NK-92 treated with Interleukin-12 subunit alpha and Interleukin-12 subunit beta, amount 100 ng/mL, for 24 hours (cell line): Measurements from ENCODE around the gene PIEZO1.

Source experiments
- DNase-seq: peaks from one replicate; lab custom pipeline; 2025; lab: John Stamatoyannopoulos, UW

Gene PIEZO1

DNA sequence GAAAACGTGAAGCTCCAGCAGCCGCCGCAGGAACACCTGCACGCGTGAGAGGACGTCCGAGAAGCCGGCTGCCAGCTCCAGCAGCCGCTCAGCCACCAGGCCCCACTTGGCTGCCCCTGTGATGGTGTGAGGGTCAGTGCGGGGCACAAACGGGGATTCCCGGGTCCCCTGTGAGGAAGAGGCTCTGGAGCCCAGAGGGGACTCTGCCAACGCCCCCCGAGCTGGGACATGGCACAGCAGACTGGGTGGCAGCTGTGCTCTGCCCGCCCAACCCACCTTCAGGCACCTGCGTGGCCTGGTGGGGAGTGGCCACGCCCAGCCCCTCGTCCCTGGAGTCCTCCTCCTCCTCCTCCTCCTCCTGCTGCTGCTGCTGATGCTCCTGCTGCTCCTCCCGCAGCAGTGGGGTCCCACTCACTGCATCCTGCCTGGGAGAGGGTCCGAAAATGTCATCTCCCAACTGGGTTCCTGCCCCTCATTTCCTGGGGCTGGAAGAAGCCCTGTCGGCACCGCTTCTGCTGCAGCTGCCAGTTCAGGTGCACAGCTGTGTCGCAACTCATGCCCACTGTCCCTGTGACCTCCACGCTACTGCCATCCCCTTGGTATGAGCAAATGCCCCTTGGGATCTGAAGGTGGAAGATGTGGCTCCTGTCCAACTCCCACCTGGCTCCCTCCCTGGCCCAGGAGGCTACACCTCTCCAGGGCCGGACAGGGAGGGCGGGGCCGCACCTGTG is 51.2 kb downstream of the PIEZO1 start:
- no peak for DNase-seq

- no peak for DNase-seq
These were observed 52.1 kb downstream of the PIEZO1 start for GRCh38 chr16:88732961-88733294.

DNA sequence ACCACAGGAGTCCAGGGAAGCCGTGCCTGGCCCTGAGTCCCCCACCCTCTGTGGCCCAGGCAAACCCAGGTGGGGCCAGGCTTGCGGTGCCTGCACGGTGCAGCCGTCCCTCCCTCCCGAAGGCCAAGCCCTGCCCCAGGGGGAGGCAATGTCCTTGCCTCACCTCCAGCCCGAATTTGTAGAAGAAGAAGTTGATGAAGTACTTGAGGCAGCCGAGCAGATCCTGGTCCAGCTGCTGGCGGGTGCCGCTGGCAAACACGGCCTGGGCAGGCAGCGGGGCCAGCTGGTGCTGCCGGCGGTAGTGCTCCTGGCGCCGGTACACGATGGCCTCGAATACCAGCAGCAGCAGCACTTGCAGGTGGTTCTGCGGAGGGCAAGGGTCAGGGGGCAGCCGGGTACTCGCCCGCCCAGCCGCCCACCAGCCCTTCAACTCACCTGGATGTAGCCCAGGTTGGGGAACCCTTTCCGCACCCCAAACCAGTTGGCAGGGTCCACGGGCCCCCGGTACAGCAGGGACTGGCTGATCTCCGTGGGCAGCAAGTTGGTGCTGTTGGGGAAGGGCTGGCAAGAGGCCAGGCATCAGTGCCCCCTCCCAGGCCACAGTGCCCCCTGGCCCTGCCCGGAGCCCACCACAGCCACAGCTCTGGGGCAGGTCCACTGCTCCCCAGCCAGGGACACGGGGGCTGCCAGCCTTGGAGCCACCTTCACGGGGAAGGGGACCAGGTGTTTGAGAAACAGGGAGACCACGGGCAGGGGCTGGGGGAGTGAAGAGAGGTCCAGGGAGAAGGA is 52.7 kb downstream of the PIEZO1 start:
- no peak for DNase-seq

DNA sequence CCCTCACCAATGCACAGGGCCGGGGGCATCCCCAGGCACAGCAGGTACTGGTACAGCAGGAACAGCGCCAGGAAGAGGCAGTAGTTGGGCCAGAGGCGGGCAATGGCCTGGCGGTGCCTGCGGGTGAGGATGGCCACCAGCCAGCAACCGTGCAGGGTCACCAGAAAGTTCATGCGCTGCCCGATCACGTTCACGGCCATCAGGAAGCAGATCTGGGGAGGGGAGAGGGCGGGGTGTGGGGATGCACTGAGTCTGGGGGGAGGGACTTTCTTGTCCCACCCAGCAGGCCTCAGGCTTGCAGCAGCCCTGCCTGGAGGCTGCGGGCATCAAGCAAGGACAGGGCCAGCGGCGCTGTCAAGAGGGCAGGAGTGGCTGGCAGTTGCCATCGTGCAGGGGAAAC is 53.3 kb downstream of the PIEZO1 start:
- DNase-seq, result peak; percentile 59

GRCh38 chr16:88730632-88731607 is 54.1 kb downstream of the PIEZO1 start:
- DNase-seq, result no peak

DNA sequence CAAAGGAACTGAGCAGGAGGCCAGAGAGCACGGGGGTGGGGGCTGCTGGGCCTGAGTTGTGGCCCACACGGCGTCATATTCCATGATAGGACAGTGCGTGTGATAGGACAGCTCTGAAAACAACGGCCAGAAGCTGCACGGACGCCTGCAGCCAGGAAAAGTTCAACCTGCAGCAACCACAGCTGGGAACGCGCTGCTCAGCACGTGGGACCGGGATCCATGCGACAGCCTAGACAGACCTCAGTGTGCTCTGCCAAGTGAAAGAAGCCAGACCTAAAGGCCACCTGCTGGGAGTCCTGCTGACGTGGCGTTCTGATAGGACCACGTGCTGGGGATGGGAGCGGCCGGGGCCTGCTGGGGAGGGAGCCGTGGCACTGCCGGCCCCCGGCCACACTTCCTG is 57.1 kb downstream of the PIEZO1 start:
- no peak for DNase-seq

GRCh38 chr16:88726981-88727380 is 58.0 kb downstream of the PIEZO1 start:
- DNase-seq, result no peak

- no peak for DNase-seq
These were observed 58.6 kb downstream of the PIEZO1 start for GRCh38 chr16:88726408-88726749.

- no peak for DNase-seq
These were observed 59.2 kb downstream of the PIEZO1 start for GRCh38 chr16:88725609-88726407.

GRCh38 chr16:88724855-88725555 is 60.0 kb downstream of the PIEZO1 start:
- no peak for DNase-seq

DNA sequence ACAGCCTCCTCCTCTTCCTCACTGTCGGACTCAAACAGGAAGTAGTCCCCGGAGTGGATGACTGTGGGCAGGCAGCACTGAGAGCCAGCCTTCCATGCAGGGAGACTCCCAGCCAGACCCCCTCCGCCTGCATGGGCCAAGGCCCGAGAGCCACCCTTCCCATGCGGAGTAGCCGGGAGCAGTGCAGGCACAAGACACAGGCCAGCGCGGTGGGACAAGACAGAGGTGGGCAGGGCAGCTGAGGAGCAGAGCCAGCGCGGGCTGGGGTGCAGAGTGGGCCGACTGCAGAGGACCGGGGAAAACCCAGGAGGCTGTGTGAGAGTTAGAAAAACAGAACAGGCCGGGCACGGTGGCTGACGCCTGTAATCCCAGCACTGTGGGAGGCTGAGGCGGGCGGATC is 61.1 kb downstream of the PIEZO1 start:
- DNase-seq, result no peak

- DNase-seq, result no peak
These were observed 61.5 kb downstream of the PIEZO1 start for GRCh38 chr16:88723507-88723887.

GRCh38 chr16:88722784-88723506 is 62.1 kb downstream of the PIEZO1 start:
- no peak for DNase-seq

DNA sequence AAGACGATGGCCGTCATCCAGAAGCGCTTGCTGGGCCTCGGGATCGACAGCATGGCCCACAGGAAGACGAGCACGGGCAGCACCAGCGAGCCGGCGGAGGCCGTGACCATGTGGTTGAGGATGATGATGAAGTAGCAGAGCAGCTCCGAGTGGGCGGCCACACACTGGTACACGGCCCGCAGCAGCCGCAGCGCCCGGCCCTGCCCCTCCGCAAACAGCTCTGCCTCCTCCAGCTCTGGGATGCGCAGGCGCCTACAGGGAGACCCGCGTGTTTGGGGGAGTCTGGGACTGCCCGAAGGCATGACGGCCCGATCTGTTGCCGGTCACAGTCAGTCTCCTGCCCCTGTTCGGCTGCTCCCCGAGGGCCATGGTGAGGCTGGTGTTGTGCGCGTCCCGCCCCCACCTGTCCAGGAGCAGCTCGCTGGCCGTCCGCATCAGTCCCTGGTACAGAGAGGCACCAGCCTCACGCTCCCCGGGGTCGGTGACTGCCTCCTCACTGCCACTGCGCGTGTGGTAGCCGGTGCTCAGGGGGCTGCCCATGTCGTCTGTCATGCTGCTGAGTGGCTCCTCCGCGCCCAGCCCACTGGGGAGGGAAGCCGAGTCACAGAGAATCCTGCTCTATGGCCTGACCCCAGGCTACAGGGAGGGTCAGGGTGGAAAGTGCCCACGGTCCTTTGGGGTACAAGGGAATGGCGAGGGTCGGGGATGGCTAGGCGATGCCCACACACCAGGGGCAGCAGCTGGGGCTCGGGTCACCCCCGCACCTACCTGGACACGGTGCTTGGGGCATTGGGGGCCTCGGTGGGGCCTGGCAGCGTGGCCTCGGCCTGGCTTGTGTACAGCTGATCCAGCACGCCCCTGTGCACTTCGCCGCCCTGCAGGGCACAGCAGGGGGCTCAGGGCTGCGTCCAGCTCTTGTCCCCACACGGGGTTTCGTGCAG is 62.9 kb downstream of the PIEZO1 start:
- DNase-seq, result no peak

DNA sequence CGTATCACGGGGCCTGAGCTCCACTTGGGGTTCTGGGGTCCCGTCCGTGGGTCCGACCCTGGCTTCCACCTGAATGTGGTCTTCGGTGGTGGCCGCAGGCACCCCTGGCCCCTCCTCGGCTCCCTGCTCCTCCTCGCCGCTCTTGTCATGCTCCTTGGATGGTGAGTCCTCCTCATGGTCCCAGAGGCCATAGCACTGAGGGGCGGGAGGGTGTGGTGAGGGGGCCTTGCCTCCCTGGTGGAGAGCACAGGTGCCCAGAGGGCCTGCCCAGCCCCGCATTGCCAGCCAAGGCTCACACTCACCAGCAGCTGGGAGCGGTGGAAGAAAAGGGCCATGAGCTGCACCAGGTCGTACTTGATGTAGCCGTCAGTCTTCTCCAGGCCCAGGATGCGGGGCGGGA is 63.8 kb downstream of the PIEZO1 start:
- DNase-seq, result no peak

DNA sequence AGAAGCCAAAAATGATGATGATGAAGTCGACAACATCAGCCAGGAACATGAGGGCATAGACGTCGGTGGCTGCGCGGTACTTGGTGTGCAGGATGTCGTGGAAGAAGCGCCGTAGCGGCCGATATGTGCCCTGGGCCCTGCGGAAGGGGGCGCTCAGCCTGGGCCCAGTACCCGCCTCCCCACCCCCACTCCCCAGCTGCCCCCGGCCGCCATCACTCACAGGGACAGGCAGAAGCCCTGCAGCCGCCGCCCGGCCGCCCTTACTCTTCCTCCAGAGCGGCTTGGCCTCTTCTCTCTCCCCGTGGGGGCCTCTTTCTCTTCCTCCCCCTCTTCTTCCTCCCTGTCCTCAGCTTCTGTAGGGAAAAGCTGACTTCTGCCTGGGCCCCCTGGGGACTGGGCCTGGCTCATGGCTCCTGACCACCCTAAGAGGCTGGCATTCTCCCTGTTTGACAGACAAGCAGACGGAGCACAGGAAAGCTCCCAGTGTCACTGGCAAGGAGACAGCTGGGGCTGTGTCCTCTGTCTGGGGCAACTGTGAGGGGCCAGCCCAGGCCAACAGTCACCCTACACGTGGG is 64.5 kb downstream of the PIEZO1 start:
- DNase-seq, result no peak

- no peak for DNase-seq
These were observed 65.1 kb downstream of the PIEZO1 start for GRCh38 chr16:88719933-88720296.

DNA sequence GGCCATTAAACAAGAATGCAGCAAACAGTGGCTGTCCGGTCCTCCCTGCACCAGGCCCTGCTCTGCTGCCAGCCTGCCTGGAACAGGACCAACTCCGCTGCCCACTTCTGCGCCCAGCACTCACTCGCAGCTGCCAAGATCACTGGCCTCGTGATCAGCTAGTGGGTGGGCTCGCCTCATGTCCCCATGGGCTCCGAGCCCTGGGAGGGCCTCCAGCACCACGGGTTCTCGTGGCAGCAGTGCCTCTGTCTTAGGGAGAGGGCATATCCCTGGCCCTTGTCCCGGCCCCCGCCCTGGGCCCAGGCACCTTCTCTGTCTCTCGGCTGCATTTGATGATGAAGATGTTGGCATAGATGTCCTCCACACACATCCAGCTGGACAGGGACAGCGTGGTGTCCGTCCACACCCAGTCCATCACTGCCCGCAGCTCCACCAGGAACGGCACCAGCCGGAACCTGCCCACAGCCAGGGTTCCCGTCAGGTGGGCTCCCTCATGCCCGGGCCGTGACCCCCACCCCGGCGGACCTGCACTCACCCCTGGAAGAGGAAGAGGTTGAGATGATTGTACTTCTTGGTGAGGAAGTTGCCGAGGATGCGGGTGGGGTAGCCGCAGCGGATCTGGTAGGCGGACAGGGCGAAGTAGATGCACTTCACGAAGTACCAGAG is 65.6 kb downstream of the PIEZO1 start:
- no peak for DNase-seq

DNA sequence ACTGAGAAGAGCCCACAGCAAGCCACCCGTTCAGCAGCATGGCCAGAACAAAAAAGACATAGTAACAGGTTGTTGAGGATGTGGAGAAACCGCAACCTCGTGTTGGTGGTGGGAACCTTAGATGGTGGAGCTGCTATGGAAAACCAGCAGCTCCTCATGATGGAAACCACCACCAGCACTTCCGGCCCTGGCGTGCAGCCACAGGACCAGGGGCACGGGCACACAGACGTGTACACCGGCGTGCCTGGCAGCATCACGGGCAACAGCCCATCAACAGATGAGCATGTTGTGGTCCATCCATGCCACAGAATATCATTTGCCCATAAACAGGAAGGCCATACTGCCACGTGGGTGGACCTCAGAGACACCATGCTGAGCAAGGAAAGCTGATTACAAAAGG is 66.8 kb downstream of the PIEZO1 start:
- DNase-seq, result no peak
